Thyroid gland (tissue), 4 donors: ENCODE data around the gene AKAP6. TPM values are rescaled to one million over a fixed set of nuclear protein-coding genes. Genes with fewer than 3 reads are reported as not detected.

Experiments
- DNase-seq, 2 donors: peaks; one replicate each; pipeline ENCODE4 v3.0.0-alpha.2; 2019
- H3K27ac ChIP-seq, 3 donors: fragments of 200-600 bp; sonication (generic); 1 replicate in 2 of 3; 2 replicates in 1 of 3; pipeline ENCODE4 v1.5.1; 2016 to 2019; ENCODE audit warnings: mild to moderate bottlenecking in 1 of 3, moderate library complexity in 1 of 3
- H3K27me3 ChIP-seq: fragments of 200-600 bp; sonication (generic); one replicate; pipeline ENCODE4 v1.5.1; 2019
- H3K36me3 ChIP-seq, 2 donors: fragments of 200-600 bp; sonication (generic); one replicate each; pipeline ENCODE4 v1.5.1; 2016 to 2019
- H3K4me1 ChIP-seq, 2 donors: fragments of 200-600 bp; sonication (generic); one replicate each; pipeline ENCODE4 v1.5.1; 2017 to 2019
- H3K4me3 ChIP-seq, 3 donors: fragments of 200-600 bp; sonication (generic); replicated peaks in 1 of 3; 1 replicate in 2 of 3; 2 replicates in 1 of 3; pipeline ENCODE4 v1.5.1; 2016; ENCODE audit warnings: mild to moderate bottlenecking in 1 of 3
- H3K9me3 ChIP-seq: fragments of 200-600 bp; sonication (generic); one replicate; pipeline ENCODE4 v1.5.1; 2017
- POLR2A ChIP-seq, 2 donors: fragments of 450-650 bp; IDR thresholded peaks; one replicate each; pipeline ENCODE4 v1.6.1; 2017; ENCODE audit warnings: antibody characterized with exemption in 2 of 2, mild to moderate bottlenecking in 2 of 2, moderate library complexity in 1 of 2
- whole genome bisulfite sequencing, 2 donors: methylation state at CpG; one replicate each; pipeline ENCODE4 v1.1.5; 2017; 5-methylcytosine and 5-hydroxymethylcytosine counted together
- intact Hi-C: fragments of 100-400 bp; cut with DNase I; formaldehyde crosslinking; loops from one replicate; pipeline ENCODE4 v1.15.1; 2023
- total RNA-seq, 4 donors: library from RNA; depleted of rRNA; stranded (reverse); fragments of >200 nt; gene quantifications; one replicate each; pipeline ENCODE4 v1.2.3, GENCODE V29; 2016
- TF ChIP-seq, protein P1 (sequence below), 6 experiments: fragments of 200-600 bp in 3 of 6; fragments of 450-650 bp in 3 of 6; sonication (generic) in 3 of 6; IDR thresholded peaks; one replicate each; pipeline ENCODE4 v1.5.1; 2016 to 2019; ENCODE audit warnings: antibody characterized with exemption in 6 of 6, mild to moderate bottlenecking in 2 of 6, inconsistent platforms in 1 of 6, moderate library complexity in 1 of 6

AKAP6 gene
- total RNA-seq, 4 donors from 2014 or later, result 13.0 to 34.5 (median 22.7) TPM

DNA sequence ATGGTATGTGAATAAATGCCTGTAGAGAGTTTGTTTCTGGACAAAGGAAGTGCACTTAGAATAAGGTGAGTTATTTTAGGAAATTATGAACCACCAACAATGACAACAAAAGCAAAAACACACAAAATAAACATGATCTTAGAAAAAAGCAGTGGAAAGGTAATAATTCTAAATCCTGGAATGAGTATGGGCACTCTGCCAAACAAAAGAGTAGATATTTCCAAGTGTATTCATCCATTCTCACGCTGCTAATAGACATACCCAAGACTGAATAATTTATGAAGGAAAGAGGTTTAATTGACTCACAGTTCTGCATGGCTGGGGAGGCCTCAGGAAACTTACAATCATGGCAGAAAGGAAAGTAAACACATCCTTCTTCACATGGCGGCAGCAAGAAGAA lies 340.3 kb downstream of the AKAP6 start:
- WGBS, 2 donors, result 63 to 65% methylated on average over 2 of the region's 2 CpGs
- Histone ChIP-seq H3K27ac (no peak overlapping the region), H3K4me1 (no peaks in the 10 kb centered on the region), H3K27me3 (no peaks in the 10 kb centered on the region), H3K36me3 (no peaks in the 10 kb centered on the region), H3K4me3 (no peak overlapping the region), H3K9me3 (no peaks in the 10 kb centered on the region)
- TF ChIP-seq, protein P1, sequence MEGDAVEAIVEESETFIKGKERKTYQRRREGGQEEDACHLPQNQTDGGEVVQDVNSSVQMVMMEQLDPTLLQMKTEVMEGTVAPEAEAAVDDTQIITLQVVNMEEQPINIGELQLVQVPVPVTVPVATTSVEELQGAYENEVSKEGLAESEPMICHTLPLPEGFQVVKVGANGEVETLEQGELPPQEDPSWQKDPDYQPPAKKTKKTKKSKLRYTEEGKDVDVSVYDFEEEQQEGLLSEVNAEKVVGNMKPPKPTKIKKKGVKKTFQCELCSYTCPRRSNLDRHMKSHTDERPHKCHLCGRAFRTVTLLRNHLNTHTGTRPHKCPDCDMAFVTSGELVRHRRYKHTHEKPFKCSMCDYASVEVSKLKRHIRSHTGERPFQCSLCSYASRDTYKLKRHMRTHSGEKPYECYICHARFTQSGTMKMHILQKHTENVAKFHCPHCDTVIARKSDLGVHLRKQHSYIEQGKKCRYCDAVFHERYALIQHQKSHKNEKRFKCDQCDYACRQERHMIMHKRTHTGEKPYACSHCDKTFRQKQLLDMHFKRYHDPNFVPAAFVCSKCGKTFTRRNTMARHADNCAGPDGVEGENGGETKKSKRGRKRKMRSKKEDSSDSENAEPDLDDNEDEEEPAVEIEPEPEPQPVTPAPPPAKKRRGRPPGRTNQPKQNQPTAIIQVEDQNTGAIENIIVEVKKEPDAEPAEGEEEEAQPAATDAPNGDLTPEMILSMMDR (IDR thresholded peaks at IDR 0.05), result no peak
- TF ChIP-seq POLR2A (IDR thresholded peaks at IDR 0.05), result no peak
- no peak for DNase-seq
- intact Hi-C loops, result no loop called here

- no peaks in the 10 kb centered on the region for H3K36me3 ChIP-seq
- no peak overlapping the region for H3K27ac ChIP-seq
- TF ChIP-seq, protein P1 (IDR thresholded peaks at IDR 0.05), result no peak
- TF ChIP-seq POLR2A (IDR thresholded peaks at IDR 0.05), result no peak
- H3K4me1 ChIP-seq, result no peaks in the 10 kb centered on the region
- 94 to 97% methylated on average over 1 of the region's 1 CpG for WGBS, 2 donors
- no peak overlapping the region for H3K4me3 ChIP-seq
- H3K9me3 ChIP-seq, result no peaks in the 10 kb centered on the region
- no peak for DNase-seq
- intact Hi-C loops, result no loop called here
- no peaks in the 10 kb centered on the region for H3K27me3 ChIP-seq
These were observed 346.3 kb downstream of the AKAP6 start for GRCh38 chr14:32675433-32675832.

DNA sequence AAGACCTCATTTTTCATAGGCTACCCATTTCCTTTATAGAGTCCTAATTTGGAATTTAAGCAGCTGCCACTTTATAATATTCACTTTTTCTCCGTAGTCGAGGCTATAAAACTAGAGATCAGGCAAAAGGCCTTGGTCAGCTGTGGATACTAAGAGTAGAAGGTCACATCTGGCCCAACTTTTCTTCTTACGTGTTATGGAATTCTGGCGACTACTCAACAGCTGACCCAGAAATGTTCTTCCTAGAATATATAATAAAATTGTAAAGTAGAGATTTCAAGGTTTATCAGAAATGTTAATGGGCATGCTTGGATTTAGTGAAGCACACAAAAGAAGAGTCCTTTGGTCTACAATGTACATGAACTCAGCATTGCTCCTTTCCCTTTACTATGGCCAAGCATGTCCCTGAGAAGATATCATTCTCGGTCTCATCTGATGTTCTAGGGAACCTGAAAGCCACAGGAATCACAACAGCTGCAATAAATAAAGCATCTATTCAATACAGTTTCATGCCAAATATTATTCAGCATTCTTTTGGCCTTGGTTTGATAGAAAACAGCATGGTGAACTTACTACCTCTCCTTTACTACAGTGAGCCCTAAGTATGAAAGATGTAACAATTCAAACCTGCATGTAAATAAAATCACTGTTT lies 348.2 kb downstream of the AKAP6 start:
- no peaks in the 10 kb centered on the region for H3K4me1 ChIP-seq
- no peak for TF ChIP-seq POLR2A (IDR thresholded peaks at IDR 0.05)
- TF ChIP-seq, protein P1 (IDR thresholded peaks at IDR 0.05), result no peak
- H3K36me3 ChIP-seq, result no peaks in the 10 kb centered on the region
- H3K9me3 ChIP-seq, result no peaks in the 10 kb centered on the region
- H3K4me3 ChIP-seq, result no peak overlapping the region
- intact Hi-C loops, result no loop called here
- DNase-seq, result no peak
- 93% methylated on average over 5 of the region's 5 CpGs for WGBS, 2 donors
- H3K27ac ChIP-seq, result no peak overlapping the region
- H3K27me3 ChIP-seq, result no peaks in the 10 kb centered on the region

DNA sequence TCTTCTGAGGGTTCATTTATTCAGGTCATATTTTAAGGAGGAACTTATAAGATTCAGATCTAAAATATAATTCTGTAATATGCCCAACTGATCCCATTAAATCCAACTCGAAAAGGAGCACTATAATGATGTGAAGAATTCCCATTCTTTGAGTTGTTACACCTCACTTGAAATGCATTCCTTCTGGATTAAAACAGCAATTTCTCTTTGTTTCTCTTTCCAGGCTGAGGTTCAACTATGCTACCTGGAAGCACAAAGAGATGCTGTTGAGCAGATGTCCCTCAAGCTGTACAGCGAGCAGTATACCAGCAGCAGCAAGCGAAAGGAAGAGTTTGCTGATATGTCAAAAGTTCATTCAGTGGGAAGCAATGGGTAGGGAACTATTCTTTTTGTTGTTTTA lies 349.0 kb downstream of the AKAP6 start:
- no peak for TF ChIP-seq POLR2A (IDR thresholded peaks at IDR 0.05)
- TF ChIP-seq, protein P1 (IDR thresholded peaks at IDR 0.05), result no peak
- H3K4me3 ChIP-seq, result no peak overlapping the region
- H3K36me3 ChIP-seq, result no peaks in the 10 kb centered on the region
- no peaks in the 10 kb centered on the region for H3K4me1 ChIP-seq
- H3K9me3 ChIP-seq, result no peaks in the 10 kb centered on the region
- DNase-seq, result no peak
- no peaks in the 10 kb centered on the region for H3K27me3 ChIP-seq
- WGBS, 2 donors, result 86 to 93% methylated on average over 3 of the region's 3 CpGs
- intact Hi-C loops, result no loop called here
- no peak overlapping the region for H3K27ac ChIP-seq

GRCh38 chr14:32679927-32680612 lies 351.0 kb downstream of the AKAP6 start:
- 90% methylated on average over 2 of the region's 2 CpGs for WGBS, 2 donors
- DNase-seq, result no peak
- Histone ChIP-seq H3K4me3 (no peak overlapping the region), H3K9me3 (no peaks in the 10 kb centered on the region), H3K27ac (no peak overlapping the region), H3K27me3 (no peaks in the 10 kb centered on the region), H3K4me1 (peaks cover 5 to 12% of the 10 kb centered on the region in 2 donors), H3K36me3 (no peaks in the 10 kb centered on the region)
- intact Hi-C loops, result no loop called here
- TF ChIP-seq, protein P1 (IDR thresholded peaks at IDR 0.05), result no peak
- no peak for TF ChIP-seq POLR2A (IDR thresholded peaks at IDR 0.05)
